Cardiac fibroblast (primary cell): Measurements from ENCODE around the gene MYO3A.

Experiments used
- DNase-seq, 2 donors: peaks; one replicate each; pipeline versions ENCODE4 v3.0.0 to v3.0.0-alpha.2; 2010; ENCODE audit warnings: low read depth in 2 of 2
- H3K4me3 ChIP-seq, 2 donors: replicated peaks in 1 of 2; 1 replicate in 1 of 2; 2 replicates in 1 of 2; pipeline ENCODE4 v1.5.1; 2011; ENCODE audit warnings: low read depth in 2 of 2, low read length in 2 of 2, mild to moderate bottlenecking in 2 of 2, moderate library complexity in 1 of 2
- TF ChIP-seq, protein P1 (sequence below): IDR thresholded peaks from one replicate; pipeline ENCODE4 v1.5.1; 2011; ENCODE audit warnings: low read depth, mild to moderate bottlenecking, low read length, inconsistent platforms

Gene MYO3A

GRCh38 chr10:25901199-25901598, 32.8 kb upstream of the MYO3A start:
- H3K4me3 ChIP-seq = no peak overlapping the region
- TF ChIP-seq, protein P1, sequence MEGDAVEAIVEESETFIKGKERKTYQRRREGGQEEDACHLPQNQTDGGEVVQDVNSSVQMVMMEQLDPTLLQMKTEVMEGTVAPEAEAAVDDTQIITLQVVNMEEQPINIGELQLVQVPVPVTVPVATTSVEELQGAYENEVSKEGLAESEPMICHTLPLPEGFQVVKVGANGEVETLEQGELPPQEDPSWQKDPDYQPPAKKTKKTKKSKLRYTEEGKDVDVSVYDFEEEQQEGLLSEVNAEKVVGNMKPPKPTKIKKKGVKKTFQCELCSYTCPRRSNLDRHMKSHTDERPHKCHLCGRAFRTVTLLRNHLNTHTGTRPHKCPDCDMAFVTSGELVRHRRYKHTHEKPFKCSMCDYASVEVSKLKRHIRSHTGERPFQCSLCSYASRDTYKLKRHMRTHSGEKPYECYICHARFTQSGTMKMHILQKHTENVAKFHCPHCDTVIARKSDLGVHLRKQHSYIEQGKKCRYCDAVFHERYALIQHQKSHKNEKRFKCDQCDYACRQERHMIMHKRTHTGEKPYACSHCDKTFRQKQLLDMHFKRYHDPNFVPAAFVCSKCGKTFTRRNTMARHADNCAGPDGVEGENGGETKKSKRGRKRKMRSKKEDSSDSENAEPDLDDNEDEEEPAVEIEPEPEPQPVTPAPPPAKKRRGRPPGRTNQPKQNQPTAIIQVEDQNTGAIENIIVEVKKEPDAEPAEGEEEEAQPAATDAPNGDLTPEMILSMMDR = no peak
- no peak for DNase-seq

GRCh38 chr10:25902002-25902401, 32.0 kb upstream of the MYO3A start:
- no peak overlapping the region for H3K4me3 ChIP-seq
- TF ChIP-seq, protein P1 = no peak

GRCh38 chr10:25907261-25907660, 26.8 kb upstream of the MYO3A start:
- TF ChIP-seq, protein P1 = no peak
- H3K4me3 ChIP-seq = no peak overlapping the region
- no peak for DNase-seq

More at GRCh38 chr10:25902002-25902401, 32.0 kb upstream of the MYO3A start:
- DNase-seq = no peak

DNA sequence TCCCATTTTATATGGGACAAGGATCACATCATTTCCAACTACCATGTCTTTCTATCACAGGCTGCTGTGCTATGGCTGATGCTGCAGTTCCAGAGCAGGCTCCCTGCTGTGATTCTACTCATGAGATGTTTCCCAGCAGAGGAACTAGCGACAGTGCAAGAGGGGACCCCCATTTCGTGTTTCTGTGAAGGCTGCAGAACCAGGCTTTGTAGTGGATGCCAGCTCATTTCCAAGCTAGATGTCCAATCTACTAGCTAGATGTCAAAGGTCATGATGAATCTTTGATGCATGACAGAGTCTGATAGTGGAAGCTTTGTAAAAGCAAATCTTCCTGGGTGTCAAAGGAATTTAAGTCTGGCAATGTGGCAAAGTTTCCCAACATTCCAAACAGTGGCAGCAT, 21.2 kb upstream of the MYO3A start:
- TF ChIP-seq, protein P1 = no peak
- no peak for DNase-seq
- H3K4me3 ChIP-seq = no peak overlapping the region

DNA sequence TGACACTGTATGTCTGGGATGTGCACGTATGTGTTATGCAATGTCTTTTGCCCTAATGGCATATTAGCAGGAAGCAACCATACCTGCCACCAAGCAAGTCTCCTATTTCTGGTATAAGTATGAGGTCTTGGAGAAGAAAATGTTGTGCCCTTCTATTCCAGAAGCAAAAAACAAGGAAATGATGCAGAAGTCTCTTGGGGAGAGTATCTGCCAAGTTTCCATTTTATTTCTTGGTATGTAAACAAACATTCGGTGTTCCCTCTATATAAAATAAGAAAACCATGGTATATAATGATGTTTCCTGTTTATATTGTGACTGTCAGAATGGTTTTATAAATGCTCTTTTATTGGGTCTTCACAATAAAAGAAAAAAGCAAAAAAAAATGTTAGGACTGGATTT, 19.3 kb upstream of the MYO3A start:
- DNase-seq = no peak
- TF ChIP-seq, protein P1 = no peak
- H3K4me3 ChIP-seq = no peak overlapping the region

- TF ChIP-seq, protein P1 = no peak
- no peak for DNase-seq
- H3K4me3 ChIP-seq = no peak overlapping the region
Observed at GRCh38 chr10:25934621-25935139, 651 bp downstream of the MYO3A start.

GRCh38 chr10:25938405-25938804, 4.4 kb downstream of the MYO3A start:
- no peak for DNase-seq
- no peak overlapping the region for H3K4me3 ChIP-seq
- TF ChIP-seq, protein P1 = no peak
